Measurements from ENCODE around the gene PORCN.
A peak's percentile ranks its signal among the peaks of the same experiment; 100 is the strongest.
"Not testable (repeated sequence)": the region's sequence is repeated elsewhere in the genome, so short reads cannot be mapped to it uniquely, and the experiment has no call there.

Gene PORCN

DNA sequence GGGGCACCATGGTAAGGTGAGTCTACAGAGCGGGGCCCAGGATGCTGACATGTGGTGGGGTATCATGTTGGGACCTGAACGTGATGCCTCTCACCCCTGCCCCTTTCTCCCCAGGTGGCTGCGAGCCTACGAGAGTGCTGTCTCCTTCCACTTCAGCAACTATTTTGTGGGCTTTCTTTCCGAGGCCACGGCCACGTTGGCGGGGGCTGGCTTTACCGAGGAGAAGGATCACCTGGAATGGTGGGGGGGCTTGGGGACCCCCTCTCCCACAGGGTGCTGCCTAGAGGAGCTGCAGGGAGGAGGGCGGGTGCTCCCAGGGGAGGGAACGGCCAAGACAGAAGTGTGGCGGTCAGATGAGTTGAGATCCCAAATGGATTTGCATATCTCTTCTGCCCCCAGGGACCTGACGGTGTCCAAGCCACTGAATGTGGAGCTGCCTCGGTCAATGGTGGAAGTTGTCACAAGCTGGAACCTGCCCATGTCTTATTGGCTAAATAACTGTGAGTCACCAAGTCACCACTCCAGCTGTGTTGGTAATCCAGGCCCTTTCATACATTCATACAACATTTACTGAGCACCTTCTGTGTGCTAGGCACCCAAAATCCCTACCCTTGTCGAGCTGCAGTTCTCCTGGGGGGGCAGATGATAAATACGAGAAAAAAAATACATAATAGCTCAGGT is 5.5 kb downstream of the PORCN start:
- DNase-seq = no peak

DNA sequence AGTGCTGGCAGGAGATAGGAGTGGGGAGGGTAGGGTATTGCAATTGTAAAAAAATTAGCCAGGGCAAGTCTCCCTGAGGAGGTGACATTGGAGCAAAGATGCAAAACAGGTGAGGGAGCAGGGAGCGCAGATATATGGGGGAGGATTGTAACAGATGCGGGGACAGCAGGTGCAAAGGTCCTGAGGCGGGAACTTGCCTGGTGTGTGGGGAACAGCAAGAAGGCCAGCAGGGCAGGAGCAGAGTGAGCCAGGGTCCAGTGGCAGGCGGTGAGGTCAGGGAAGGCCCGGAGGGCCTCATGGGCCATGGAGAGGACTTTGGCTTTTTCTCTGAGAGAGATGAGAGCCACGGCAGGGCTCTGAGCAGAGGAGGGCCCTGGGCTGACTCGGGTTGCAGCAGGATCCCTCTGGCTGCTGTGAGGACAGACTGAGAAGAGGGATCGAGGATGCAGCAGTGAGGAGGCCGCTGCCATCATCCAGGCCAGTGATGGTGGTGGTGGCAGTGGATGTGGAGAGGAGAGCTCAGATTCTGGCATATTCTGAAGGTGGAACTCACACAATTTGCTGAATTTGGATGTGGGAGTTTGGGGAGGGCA is 6.2 kb downstream of the PORCN start:
- DNase-seq = no peak

DNA sequence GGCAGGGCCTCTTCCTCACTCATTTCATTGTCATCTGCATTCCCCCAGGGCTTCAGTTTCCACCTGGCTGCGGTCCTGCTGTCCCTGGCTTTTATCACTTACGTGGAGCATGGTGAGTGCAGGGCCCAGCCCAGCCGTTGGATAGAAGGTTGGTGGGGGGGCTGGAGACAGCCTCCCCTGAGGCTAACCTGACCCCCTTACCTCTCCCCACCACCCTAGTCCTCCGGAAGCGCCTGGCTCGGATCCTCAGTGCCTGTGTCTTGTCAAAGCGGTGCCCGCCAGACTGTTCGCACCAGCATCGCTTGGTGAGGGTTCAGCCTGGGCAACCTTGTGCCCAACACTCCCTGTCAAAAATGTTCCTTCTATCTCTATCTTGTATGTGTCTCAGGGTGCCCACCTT is 7.0 kb downstream of the PORCN start:
- no peak for DNase-seq

DNA sequence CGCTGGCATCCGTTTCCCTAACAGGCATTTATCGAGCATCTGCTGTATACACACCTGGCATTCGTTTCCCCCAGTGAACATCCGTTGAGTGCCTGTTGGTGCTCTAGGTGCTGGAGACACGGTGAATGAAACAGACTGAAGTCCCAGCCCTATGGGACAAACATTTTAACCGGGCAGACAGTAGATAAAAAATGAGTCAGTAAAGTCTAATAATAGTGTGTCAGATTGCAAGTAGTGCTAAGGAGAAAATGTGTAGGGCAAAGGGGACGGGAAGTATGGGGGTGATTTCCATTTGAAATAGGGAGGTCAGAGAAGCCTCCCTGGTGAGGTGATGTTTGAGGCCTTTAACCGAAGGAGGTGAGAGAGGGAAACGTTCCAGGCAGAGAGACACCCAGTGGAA is 7.5 kb downstream of the PORCN start:
- DNase-seq = no peak

DNA sequence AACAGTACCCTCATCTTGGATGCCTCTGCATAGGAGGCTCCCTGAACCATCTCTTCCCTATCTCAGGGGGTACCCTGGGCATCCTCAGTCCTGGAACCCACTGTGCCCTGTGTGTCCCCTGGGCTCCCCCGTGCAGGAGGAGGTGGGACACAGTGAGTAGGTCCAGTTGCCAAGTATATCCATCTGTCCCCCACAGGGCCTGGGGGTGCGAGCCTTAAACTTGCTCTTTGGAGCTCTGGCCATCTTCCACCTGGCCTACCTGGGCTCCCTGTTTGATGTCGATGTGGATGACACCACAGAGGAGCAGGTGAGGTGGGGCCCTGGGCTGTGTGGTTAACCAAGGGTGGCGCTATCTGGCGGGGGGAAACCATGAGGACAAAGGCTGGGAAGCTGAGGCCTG is 8.2 kb downstream of the PORCN start:
- no peak for DNase-seq

DNA sequence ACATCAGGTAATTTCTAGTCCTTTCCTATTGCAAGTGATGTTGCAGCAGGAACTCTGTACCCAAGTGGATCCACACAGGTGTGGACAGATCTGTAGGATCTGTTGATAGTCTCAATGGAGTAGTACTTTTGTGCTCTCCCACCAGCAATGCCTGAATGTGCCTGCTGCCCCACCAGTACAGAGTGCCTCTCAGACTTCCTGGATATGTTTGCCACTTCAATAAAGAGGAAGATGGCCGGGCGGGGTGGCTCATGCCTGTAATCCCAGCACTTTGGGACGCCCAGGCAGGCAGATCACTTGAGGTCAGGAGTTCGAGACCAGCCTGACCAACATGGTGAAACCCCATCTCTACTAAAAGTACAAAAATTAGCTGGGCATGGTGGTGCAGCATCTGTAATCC is 10.7 kb downstream of the PORCN start:
- not testable (repeated sequence) for DNase-seq

DNA sequence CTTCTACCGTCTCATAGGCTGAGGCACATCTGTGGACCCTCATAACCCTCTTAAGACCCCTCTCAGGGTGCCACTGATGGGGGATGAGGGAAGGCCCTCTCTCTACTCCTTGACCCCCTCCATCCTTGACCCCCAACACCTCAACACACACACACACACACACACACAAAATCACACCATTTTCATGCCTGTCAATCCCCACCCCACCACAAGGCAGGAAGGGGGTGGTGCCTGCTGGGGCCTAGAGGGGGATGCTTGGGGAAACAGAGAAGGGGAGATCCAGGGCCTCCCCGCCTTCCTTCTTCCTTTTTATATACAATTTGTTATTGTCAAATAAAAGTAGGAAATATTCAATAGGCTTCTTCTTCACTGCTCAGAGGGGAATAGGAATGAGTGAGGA is 11.7 kb downstream of the PORCN start:
- DNase-seq = no peak

DNA sequence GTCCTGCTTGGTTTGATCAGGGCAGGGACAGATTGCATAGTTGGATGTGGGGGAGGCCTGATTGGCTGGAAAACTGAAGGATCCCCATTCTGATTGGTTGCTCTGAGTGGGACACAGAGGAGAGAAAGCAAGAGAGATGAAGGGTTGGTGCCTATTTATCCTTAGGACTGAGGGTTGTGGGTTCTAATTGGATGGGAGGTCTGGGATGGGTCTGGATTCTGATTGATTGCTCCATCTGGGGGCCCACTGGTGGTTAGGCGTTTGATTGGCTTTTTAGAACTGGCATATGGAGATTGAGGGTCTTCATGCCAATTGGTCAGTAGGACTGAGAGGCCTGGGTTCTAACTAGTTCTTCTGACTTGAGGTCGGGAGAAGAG is 12.2 kb downstream of the PORCN start:
- no peak for DNase-seq

DNA sequence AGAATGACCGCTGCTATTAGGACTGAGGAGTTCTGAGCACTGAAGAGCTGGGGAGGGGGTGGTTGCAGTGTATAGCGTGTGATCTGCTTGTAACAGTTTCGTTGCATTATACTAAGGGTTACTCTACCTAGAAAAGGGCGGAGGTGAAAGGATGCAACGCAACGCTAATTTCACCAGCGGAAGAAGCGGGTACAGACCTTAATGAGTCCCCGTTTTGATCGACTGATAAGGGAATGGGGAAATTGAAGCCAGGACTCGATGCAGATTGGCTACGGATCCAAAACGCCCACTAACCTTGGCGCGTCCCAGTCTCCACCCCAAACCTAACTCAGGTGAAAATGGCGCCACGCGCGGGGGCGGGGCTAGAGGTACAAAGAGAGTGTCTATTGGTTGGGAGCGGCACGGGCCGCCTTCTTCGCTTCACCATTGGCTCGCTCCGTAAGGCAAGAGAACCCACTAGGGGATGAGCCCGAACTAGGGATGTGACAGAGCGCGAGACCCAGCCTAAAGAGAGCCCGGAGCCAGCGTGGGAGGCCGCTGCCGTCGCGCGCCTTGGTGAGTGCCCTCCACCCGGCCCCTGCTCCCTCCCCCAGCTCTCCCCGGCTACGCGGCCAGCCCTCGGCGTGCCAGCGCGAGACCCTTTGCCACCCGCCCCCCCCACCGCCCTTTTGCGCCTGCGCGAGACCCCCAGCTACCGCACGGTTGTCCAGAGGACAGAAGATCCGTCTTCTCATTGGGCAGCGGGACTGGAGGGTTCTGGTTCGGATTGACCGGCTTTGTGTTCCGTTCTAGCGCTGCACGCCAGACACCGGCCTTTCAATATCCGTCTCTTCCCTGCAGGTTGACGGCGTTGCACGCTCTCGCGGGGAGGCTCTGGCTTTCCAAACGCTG is 12.8 kb downstream of the PORCN start, which contains the start of gene EBP:
EBP (plus strand) TSS at position 456 of the 891 bp plus-strand sequence. CDS start 1,964 bp downstream, outside the sequence.
- no peak for DNase-seq

DNA sequence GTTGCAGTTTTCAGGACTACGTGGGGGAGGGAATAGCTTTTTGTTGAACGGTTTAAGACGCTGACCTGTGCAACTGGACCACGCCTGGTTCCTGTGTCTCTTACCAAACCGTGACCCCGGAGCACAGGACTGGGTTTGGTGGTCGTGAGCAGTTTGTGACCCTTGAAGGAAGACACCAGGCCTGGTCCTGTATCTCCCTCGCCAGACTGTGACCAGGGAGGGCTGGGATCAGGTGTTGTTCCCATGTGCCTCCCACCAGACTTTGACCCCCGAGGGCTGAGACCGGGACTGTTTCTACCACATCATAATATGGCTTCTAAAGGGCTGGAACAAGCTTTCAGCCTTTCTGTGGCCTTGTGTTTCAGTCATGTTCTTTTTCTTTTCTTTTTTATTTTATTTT is 13.5 kb downstream of the PORCN start:
- no peak for DNase-seq

DNA sequence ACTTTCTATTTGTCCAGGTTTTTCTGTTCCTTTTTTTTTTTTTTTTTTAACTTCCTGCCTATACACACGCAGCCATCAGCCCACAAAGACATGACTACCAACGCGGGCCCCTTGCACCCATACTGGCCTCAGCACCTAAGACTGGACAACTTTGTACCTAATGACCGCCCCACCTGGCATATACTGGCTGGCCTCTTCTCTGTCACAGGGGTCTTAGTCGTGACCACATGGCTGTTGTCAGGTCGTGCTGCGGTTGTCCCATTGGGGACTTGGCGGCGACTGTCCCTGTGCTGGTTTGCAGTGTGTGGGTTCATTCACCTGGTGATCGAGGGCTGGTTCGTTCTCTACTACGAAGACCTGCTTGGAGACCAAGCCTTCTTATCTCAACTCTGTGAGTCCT is 14.9 kb downstream of the PORCN start:
- DNase-seq = no peak

DNA sequence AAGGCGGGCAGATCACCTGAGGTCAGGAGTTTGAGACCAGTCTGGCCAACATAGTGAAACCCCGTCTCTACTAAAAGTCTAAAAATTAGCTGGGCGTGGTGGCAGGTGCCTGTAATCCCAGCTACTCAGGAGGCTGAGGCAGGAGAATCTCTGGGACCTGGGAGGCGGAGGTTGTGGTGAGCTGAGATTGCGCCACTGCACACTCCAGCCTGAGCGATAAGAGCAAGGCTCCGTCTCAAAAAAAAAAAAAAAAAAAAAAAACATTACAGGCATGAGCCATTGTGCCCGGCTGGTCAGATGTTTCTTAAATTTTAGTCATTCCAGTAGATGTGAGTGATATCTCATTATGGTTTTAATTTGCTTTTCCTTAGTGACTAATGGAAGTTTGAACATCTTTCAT is 17.1 kb downstream of the PORCN start:
- not testable (repeated sequence) for DNase-seq

DNA sequence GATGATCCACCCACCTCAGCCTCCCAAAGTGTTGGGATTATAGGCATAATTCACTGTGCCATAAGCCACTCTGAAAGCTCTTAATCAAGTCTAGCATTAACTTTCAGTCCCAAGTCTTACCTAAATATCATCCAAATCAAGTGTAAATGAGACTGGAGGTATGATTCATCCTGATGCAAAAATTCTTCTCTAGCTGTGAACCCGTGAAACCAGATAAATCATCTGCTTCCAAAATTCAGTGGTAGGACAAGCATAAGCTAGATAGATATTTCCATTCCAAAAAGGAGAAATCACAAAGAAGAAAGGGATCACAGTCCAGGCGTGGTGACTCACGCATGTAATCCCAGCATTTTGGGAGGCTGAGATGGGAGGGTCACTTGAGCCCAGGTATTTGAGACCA is 21.9 kb downstream of the PORCN start:
- DNase-seq = no peak

DNA sequence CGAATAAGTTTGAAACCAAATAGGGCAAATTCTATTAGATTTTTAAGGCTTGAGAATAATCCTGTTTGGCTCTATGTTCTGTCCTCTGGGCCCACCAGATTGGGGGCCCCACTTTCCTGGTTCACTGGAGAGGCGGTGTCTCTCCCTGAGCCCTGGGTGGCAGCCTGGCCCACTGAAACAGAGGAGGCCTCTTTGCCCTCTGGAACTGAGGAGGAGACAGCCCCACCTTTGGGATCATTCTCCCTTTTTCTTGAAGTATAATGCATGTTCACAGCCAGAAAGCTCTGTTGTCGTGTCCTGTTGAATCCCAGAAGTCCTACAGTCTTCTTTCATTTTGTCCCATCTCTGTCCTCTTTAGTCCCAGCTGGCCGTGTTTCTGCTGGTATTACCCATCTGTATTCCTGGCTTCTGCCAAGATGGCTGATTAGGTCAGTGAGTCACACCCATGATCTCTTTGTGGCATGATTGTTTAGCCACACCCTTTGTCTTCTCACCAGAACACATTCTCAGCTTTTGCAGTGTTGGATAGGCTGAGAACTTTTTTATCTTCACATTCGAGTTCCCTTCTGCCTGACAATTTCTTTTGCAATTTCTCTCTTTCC is 22.7 kb downstream of the PORCN start:
- no peak for DNase-seq

DNA sequence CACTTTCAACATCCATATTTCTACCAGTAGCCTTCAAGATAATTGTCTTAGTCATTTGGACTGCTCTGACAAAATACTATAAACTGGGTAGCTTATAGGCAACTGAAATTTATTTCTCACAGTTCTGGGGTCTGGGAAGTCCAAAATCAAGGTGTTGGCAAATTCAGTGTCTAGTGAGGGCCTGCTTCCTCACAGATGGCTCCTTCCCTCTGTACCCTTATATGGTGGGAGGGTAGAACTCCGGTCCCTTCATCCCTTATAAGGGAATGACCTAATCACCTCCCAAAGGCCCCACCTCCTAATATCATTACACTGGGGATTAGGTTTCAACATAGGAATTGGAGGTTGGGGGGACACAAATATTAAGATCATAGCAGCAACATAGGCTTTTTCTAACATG is 23.4 kb downstream of the PORCN start:
- no peak for DNase-seq

DNA sequence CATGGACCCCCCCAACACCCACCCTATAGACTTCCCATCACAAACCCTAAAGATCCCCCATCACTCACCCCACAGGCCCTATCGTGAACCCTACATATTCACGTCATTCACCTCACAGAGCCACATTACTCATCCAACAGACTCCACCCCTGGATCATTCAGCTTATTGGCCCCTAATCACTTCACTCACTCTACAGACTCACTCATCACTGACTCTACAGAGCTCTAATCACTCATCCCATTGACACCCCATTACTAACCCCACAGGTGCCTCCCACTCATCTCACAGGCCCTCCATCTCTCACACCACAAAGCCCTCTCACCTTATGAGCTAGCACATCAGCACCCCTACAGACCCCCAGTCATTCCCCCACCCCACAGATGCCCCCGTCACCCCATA is 24.4 kb downstream of the PORCN start:
- no peak for DNase-seq

DNA sequence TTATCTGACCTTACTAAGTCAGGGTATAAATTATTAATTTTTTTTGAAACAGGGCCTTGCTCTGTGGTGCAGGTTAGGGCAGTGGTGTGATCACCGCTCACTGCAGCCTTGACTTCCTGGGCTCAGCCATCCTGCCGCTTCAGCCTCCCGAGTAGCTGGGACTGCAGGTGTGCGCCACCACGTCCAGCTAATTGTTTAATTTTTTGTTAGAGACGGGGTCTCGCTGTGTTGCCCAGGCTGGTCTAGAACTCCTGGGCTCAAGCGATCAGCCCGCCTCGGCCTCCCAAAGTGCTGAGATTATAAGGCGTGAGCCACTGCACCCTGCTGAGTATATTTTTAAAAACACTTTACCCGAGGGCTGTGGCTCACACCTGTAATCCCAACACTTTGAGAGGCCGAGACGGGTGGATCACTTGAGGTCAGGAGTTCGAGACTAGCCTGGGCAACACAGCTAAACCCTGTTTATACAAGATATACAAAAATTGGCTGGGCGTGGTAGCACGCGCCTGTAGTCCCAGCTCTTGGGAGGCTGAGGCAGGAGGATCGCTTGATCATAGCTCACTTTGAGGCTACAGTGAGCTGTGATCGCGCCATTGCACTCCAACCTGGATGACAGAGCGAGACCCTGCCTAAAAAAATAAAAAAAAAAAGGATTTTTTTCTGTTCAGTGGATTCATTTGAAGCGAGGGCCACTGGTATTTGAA is 30.0 kb downstream of the PORCN start:
- no peak for DNase-seq

DNA sequence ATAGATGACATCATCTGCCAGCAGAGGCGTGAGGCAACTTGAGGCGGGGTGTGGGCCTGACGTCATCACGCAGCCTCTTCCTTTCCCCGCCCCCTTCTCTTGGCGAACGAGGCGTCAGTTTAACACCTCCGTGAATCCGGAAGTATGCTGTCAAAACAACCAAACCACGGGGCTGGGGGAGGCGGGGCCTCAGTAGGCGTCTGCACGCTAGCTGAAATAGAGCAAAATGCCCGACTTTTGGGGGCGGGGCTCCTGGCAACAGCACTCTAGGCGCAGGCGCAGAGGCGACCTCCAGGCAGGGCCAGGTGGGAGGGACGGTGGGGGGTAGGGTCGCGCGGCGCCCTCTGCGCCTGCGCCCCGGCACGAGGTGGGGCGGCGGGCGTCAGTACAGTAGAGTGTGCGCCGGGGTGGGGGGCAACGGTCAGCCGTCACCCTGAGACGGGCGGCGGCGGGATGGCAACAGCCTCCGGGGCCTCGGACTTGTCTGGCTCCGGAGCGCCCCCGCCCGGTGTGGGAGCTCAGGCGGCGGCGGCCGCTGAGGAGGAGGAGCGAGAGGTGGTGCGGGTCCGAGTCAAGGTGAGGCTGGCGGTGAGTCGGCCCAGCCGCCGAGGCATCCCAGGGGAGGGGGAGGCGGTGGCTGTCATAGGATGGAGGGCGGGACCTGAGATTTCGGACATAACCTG is 30.7 kb downstream of the PORCN start, which contains the start of gene TBC1D25:
TBC1D25 (plus strand) TSS at position 370 of the 683 bp plus-strand sequence; CDS start at position 454, 84 bp downstream.
- DNase-seq = peak; percentile 6

DNA sequence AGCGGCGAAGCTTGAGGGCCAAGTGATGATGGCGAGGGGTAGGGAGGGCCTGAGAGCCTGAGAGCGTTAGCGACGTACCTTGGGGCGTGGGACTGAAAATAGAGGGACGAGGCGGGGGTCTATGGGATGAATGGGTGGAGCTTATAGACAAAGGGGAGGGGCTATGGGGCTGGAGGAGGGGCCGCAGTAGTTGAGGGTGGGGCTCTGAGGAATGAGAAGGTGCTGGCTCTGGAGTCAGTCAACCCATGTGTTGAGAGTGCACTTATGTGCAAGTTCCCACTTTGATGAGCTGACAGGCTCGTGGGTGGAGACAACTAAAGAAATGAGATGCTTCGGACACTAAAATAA is 31.2 kb downstream of the PORCN start:
- DNase-seq = no peak

DNA sequence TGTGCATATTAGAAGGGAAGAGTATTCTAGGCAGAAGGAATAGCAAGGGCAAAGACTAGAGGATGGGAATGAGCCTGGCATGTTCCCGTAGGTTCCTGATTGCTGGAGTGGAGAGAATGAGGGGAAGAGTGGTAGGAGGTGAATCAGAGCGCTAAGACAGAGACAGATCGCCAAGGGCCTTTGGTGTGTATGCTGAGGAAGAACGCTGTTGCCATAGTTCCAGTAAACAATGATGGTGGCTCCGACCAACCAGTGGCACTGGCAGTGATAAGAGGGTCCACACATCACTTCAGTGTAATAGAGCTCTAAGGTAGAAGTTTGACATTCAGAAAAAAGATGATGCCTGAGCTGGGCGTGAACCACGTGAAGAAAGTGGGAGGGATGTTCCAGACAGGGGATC is 31.7 kb downstream of the PORCN start:
- no peak for DNase-seq

DNA sequence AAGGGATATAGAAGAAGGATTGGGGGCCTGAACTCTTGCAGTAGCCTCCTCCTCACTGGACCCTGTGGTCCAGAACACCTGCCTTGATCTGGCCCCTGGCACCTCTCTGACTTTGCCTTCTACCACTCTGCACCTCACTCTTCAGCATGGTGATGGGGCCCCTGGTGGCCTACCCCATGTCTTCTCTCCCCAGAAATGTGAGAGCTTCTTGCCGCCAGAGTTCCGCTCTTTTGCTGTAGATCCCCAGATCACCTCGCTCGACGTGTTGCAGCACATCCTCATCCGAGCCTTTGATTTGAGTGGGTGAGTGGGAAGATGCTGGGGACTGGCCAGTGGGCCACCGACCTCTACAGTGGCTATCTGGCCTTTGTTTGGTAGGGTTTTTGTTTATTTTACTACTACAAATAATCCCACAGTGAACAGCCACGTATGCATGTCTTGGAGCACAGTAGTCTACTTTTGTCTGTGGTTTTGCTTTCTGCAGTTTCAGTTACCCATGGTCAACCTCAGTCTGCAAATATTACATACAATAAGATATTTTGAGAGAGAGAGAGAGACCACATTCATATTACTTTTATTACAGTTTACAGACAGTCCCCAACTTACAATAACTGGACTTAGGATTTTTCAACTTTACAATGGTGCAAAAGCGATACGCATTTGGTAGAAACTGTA is 32.5 kb downstream of the PORCN start:
- no peak for DNase-seq

DNA sequence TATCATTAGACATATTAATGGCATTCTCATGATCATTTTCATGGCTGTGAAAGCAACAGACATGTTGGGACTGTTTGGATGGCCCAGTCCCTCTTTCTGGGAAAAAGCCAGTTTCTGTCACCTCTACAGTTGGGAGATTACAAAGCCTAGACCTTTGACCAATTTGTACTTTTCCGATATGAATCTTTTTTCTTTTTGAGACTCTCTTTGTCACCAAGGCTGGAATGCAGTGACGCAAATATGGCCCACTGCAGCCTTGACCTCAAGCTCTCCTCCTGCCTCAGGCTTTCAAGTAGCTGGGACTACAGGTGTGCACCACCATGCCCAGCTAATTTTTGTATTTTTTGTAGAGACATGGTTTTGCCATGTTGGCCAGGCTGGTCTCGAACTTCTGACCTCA is 40.1 kb downstream of the PORCN start:
- no peak for DNase-seq

Data from cortex of kidney (tissue), 1 donor.